HEK293 (cell line): Measurements from ENCODE around the gene HHAT.

ENCODE experiments used
- CTCF ChIA-PET: fragments of 350-600 bp; formaldehyde crosslinking; extraction: SDS; loops from one replicate; lab custom pipeline; 2021; ENCODE audit warnings: antibody characterized with exemption; lab: Yijun Ruan, JAX
- POLR2A ChIA-PET: fragments of 300-600 bp; formaldehyde crosslinking; extraction: SDS; loops from one replicate; lab custom pipeline; 2020; ENCODE audit warnings: antibody characterized with exemption, inconsistent platforms; lab: Yijun Ruan, JAX
- H3K27ac ChIP-seq: fragments of 200-500 bp; sonication (Bioruptor generic); 2 replicates; pipeline ENCODE4 v1.5.1; 2014; ENCODE audit warnings: low read depth, low read length, control low read depth, inconsistent platforms; ENCODE audit errors: extremely low read depth
- H3K36me3 ChIP-seq, 2 experiments: fragments of 200-500 bp in 1 of 2; sonication (Bioruptor generic) in 1 of 2; 1 replicate in 1 of 2; 2 replicates in 1 of 2; pipeline ENCODE4 v1.5.1; 2014 to 2017; ENCODE audit warnings: inconsistent platforms in 2 of 2, low read length in 2 of 2; ENCODE audit not compliant: control insufficient read depth in 2 of 2, insufficient read depth in 1 of 2
- H3K4me1 ChIP-seq: fragments of 200-500 bp; sonication (Bioruptor generic); 2 replicates; pipeline ENCODE4 v1.5.1; 2014; ENCODE audit warnings: mild to moderate bottlenecking, low read length, inconsistent platforms; ENCODE audit not compliant: control insufficient read depth, insufficient read depth
- H3K4me3 ChIP-seq: 2 replicates; pipeline ENCODE4 v1.5.1; 2011; ENCODE audit warnings: low read depth, mild to moderate bottlenecking, control low read depth, low read length, moderate library complexity
- H3K9me3 ChIP-seq: fragments of 200-500 bp; sonication (Bioruptor generic); 2 replicates; pipeline ENCODE4 v1.5.1; 2014; ENCODE audit warnings: low read depth, low read length, inconsistent platforms; ENCODE audit not compliant: control insufficient read depth, insufficient read depth
- KLF10 ChIP-seq: fragments of 450-650 bp; IDR thresholded peaks from 2 replicates; pipeline ENCODE4 v1.5.1; 2018; ENCODE audit warnings: missing biosample characterization, mild to moderate bottlenecking, missing genetic modification characterization
- KLF16 ChIP-seq: fragments of 450-650 bp; formaldehyde crosslinking; IDR thresholded peaks from 2 replicates; pipeline ENCODE4 v1.5.1; 2017; ENCODE audit warnings: missing biosample characterization, missing genetic modification characterization
- MZF1 ChIP-seq: fragments of 450-650 bp; formaldehyde crosslinking; IDR thresholded peaks from 2 replicates; pipeline ENCODE4 v1.5.1; 2017; ENCODE audit warnings: missing biosample characterization, missing genetic modification characterization, borderline replicate concordance
- TCF7L2 ChIP-seq: IDR thresholded peaks from 2 replicates; pipeline ENCODE4 v1.6.1; 2011; ENCODE audit warnings: low read depth, mild to moderate bottlenecking, inconsistent platforms, low read length, moderate library complexity, borderline replicate concordance
- WT1 ChIP-seq: fragments of 450-650 bp; formaldehyde crosslinking; IDR thresholded peaks from 2 replicates; pipeline ENCODE4 v1.5.1; 2016; ENCODE audit warnings: missing biosample characterization, missing genetic modification characterization
- ZBTB44 ChIP-seq: fragments of 450-650 bp; IDR thresholded peaks from 2 replicates; pipeline ENCODE4 v1.5.1; 2018; ENCODE audit warnings: missing biosample characterization, mild to moderate bottlenecking, missing genetic modification characterization
- ZBTB7A ChIP-seq: fragments of 450-650 bp; formaldehyde crosslinking; IDR thresholded peaks from 2 replicates; pipeline ENCODE4 v1.5.1; 2016; ENCODE audit warnings: low read depth, missing biosample characterization, missing genetic modification characterization
- ZFP69B ChIP-seq: fragments of 450-650 bp; formaldehyde crosslinking; IDR thresholded peaks from 2 replicates; pipeline ENCODE4 v1.5.1; 2016; ENCODE audit warnings: missing biosample characterization, missing genetic modification characterization
- ZIC2 ChIP-seq: fragments of 450-650 bp; formaldehyde crosslinking; IDR thresholded peaks from 2 replicates; pipeline ENCODE4 v1.5.1; 2016; ENCODE audit warnings: missing biosample characterization, missing genetic modification characterization
- ZNF155 ChIP-seq: fragments of 450-650 bp; formaldehyde crosslinking; IDR thresholded peaks from 2 replicates; pipeline ENCODE4 v1.5.1; 2016; ENCODE audit warnings: missing biosample characterization, missing genetic modification characterization
- ZNF280D ChIP-seq: fragments of 450-650 bp; formaldehyde crosslinking; IDR thresholded peaks from 2 replicates; pipeline ENCODE4 v1.5.1; 2016; ENCODE audit warnings: missing biosample characterization, missing genetic modification characterization
- ZNF473 ChIP-seq: fragments of 450-650 bp; formaldehyde crosslinking; IDR thresholded peaks from 2 replicates; pipeline ENCODE4 v1.5.1; 2017; ENCODE audit warnings: missing biosample characterization, missing genetic modification characterization
- ZNF626 ChIP-seq: fragments of 450-650 bp; sonication (Bioruptor Pico); formaldehyde crosslinking; IDR thresholded peaks from 2 replicates; pipeline ENCODE4 v1.5.1; 2018; ENCODE audit warnings: missing biosample characterization, missing genetic modification characterization, inconsistent platforms
- ZNF670 ChIP-seq: fragments of 450-650 bp; formaldehyde crosslinking; IDR thresholded peaks from 2 replicates; pipeline ENCODE4 v1.5.1; 2016; ENCODE audit warnings: missing biosample characterization, missing genetic modification characterization, low read depth
- ZNF692 ChIP-seq: fragments of 450-650 bp; formaldehyde crosslinking; IDR thresholded peaks from 2 replicates; pipeline ENCODE4 v1.5.1; 2016; ENCODE audit warnings: missing biosample characterization, missing genetic modification characterization
- TF ChIP-seq, protein P1 (sequence below): fragments of 450-650 bp; formaldehyde crosslinking; IDR thresholded peaks from 2 replicates; pipeline ENCODE4 v1.5.1; 2016; ENCODE audit warnings: missing biosample characterization, missing genetic modification characterization
- TF ChIP-seq, protein P2 (sequence below): fragments of 450-650 bp; formaldehyde crosslinking; IDR thresholded peaks from 2 replicates; pipeline ENCODE4 v1.5.1; 2016; ENCODE audit warnings: missing biosample characterization, missing genetic modification characterization
- TF ChIP-seq, protein P3 (sequence below): fragments of 450-650 bp; formaldehyde crosslinking; IDR thresholded peaks from 2 replicates; pipeline ENCODE4 v1.5.1; 2016; ENCODE audit warnings: missing biosample characterization, missing genetic modification characterization, borderline replicate concordance

Gene HHAT

GRCh38 chr1:210565306-210565705 is 236.6 kb downstream of the HHAT start:
- CTCF ChIA-PET: interaction anchor here (0.5 kb wide), 1 partner anchor 48 kb away, joined by 3 read pairs; no protein-coding TSS in a partner anchor
- Histone ChIP-seq H3K4me1 (no peaks in the 10 kb centered on the region), H3K9me3 (no peaks in the 10 kb centered on the region), H3K4me3 (no peak overlapping the region), H3K36me3 (no peaks in the 10 kb centered on the region), H3K27ac (no peak overlapping the region)
- no peak for TF ChIP-seq MZF1 (tag by site-specific recombination)
- TF ChIP-seq, protein P1, sequence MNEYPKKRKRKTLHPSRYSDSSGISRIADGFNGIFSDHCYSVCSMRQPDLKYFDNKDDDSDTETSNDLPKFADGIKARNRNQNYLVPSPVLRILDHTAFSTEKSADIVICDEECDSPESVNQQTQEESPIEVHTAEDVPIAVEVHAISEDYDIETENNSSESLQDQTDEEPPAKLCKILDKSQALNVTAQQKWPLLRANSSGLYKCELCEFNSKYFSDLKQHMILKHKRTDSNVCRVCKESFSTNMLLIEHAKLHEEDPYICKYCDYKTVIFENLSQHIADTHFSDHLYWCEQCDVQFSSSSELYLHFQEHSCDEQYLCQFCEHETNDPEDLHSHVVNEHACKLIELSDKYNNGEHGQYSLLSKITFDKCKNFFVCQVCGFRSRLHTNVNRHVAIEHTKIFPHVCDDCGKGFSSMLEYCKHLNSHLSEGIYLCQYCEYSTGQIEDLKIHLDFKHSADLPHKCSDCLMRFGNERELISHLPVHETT (tag by site-specific recombination): no peak
- no peak for TF ChIP-seq ZNF473 (tag by site-specific recombination)
- no peak for TF ChIP-seq KLF16 (tag by site-specific recombination)
- no peak for TF ChIP-seq ZNF692 (tag by site-specific recombination)
- TF ChIP-seq, protein P2, sequence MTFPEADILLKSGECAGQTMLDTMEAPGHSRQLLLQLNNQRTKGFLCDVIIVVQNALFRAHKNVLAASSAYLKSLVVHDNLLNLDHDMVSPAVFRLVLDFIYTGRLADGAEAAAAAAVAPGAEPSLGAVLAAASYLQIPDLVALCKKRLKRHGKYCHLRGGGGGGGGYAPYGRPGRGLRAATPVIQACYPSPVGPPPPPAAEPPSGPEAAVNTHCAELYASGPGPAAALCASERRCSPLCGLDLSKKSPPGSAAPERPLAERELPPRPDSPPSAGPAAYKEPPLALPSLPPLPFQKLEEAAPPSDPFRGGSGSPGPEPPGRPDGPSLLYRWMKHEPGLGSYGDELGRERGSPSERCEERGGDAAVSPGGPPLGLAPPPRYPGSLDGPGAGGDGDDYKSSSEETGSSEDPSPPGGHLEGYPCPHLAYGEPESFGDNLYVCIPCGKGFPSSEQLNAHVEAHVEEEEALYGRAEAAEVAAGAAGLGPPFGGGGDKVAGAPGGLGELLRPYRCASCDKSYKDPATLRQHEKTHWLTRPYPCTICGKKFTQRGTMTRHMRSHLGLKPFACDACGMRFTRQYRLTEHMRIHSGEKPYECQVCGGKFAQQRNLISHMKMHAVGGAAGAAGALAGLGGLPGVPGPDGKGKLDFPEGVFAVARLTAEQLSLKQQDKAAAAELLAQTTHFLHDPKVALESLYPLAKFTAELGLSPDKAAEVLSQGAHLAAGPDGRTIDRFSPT (tag by site-specific recombination): no peak
- no peak for TF ChIP-seq KLF10 (tag by site-specific recombination)
- TF ChIP-seq TCF7L2: no peak
- TF ChIP-seq ZBTB7A: no peak
- no peak for TF ChIP-seq ZNF155 (tag by site-specific recombination)
- TF ChIP-seq ZNF670 (tag by site-specific recombination): no peak
- POLR2A ChIA-PET: no interaction called here

DNA sequence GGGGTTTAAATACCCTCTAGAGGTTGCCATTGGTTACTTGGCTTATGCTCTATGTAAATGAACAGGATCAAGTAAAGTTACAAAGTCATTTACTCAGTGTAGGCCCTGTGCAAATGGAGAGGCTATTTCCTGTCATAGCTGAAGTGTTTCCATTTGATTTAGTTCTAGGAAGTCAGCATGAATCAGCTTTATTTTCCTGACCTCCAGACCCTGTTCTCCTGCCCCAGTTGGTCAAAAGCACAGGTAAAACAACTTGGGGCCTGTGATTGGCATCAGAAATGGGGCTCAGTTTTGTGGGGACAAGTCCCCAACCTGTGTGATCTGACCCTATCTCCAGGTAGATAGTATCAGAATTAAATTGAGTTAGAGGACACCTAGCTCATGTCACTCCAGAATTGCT is 239.9 kb downstream of the HHAT start:
- Histone ChIP-seq H3K4me1 (no peaks in the 10 kb centered on the region), H3K27ac (no peak overlapping the region), H3K4me3 (no peak overlapping the region), H3K9me3 (no peaks in the 10 kb centered on the region), H3K36me3 (no peaks in the 10 kb centered on the region)
- POLR2A ChIA-PET: no interaction called here
- TF ChIP-seq ZNF280D: no peak
- CTCF ChIA-PET: interaction anchor here (1.6 kb wide), 1 partner anchor 15 kb away, joined by 4 read pairs; no protein-coding TSS in a partner anchor

DNA sequence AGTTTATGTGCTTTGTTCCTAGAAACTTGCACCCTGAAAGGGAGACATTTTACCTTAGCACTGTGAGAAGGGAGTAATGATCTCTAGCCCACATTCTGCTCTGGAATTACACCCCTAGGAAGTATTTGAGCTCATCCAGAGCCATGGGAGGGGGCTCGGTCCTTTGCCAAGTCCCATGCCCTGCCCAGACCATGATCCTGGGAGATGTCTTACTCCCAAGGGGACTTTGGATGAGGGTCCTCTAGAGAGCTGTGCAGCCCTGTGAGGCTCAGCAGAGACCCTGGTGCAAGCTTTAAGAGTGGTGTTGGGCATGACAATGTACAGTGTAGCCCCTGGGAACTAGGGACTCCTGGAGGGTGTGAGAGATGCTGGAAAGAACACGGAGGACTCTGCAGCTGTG is 241.4 kb downstream of the HHAT start:
- Histone ChIP-seq H3K9me3 (no peaks in the 10 kb centered on the region), H3K4me3 (no peak overlapping the region), H3K27ac (no peak overlapping the region), H3K4me1 (no peaks in the 10 kb centered on the region), H3K36me3 (no peaks in the 10 kb centered on the region)
- POLR2A ChIA-PET: no interaction called here
- CTCF ChIA-PET: interaction anchor here (1.4 kb wide), 1 partner anchor 14 kb away, joined by 3 read pairs; no protein-coding TSS in a partner anchor
- TF ChIP-seq, protein P3, sequence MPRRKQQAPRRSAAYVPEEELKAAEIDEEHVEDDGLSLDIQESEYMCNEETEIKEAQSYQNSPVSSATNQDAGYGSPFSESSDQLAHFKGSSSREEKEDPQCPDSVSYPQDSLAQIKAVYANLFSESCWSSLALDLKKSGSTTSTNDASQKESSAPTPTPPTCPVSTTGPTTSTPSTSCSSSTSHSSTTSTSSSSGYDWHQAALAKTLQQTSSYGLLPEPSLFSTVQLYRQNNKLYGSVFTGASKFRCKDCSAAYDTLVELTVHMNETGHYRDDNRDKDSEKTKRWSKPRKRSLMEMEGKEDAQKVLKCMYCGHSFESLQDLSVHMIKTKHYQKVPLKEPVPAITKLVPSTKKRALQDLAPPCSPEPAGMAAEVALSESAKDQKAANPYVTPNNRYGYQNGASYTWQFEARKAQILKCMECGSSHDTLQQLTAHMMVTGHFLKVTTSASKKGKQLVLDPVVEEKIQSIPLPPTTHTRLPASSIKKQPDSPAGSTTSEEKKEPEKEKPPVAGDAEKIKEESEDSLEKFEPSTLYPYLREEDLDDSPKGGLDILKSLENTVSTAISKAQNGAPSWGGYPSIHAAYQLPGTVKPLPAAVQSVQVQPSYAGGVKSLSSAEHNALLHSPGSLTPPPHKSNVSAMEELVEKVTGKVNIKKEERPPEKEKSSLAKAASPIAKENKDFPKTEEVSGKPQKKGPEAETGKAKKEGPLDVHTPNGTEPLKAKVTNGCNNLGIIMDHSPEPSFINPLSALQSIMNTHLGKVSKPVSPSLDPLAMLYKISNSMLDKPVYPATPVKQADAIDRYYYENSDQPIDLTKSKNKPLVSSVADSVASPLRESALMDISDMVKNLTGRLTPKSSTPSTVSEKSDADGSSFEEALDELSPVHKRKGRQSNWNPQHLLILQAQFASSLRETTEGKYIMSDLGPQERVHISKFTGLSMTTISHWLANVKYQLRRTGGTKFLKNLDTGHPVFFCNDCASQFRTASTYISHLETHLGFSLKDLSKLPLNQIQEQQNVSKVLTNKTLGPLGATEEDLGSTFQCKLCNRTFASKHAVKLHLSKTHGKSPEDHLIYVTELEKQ (tag by site-specific recombination): no peak
- TF ChIP-seq ZIC2 (tag by site-specific recombination) (no peak), WT1 (no peak), ZNF626 (tag by site-specific recombination) (no peak), ZBTB44 (tag by site-specific recombination) (no peak), ZFP69B (tag by site-specific recombination) (no peak)
